ENCODE measurements around the gene PAK1.

GRCh38 chr11:77468527-77468926, 5.4 kb downstream of the PAK1 start:
- TF ChIP-seq MAZ (CRISPR knock-in tag; conservative IDR thresholded peaks at IDR 0.05 in 1 of 2, IDR thresholded peaks at IDR 0.05 in 1 of 2) (no peak), HOMEZ (CRISPR knock-in tag; IDR thresholded peaks at IDR 0.05) (no peak), U2AF2 (optimal IDR thresholded peaks at IDR 0.05; ENCODE audit: low read depth, low read length) (no peak), GABPA (tag; conservative IDR thresholded peaks at IDR 0.05; ENCODE audit: low read depth) (no peak), CTCF (IDR thresholded peaks at IDR 0.05 in 2 of 3, conservative IDR thresholded peaks at IDR 0.05 in 1 of 3; ENCODE audit: insufficient read depth in 2 of 3, low read depth in 1 of 3, low read length in 3 of 3) (no peak)
- TF ChIP-seq, protein P1, sequence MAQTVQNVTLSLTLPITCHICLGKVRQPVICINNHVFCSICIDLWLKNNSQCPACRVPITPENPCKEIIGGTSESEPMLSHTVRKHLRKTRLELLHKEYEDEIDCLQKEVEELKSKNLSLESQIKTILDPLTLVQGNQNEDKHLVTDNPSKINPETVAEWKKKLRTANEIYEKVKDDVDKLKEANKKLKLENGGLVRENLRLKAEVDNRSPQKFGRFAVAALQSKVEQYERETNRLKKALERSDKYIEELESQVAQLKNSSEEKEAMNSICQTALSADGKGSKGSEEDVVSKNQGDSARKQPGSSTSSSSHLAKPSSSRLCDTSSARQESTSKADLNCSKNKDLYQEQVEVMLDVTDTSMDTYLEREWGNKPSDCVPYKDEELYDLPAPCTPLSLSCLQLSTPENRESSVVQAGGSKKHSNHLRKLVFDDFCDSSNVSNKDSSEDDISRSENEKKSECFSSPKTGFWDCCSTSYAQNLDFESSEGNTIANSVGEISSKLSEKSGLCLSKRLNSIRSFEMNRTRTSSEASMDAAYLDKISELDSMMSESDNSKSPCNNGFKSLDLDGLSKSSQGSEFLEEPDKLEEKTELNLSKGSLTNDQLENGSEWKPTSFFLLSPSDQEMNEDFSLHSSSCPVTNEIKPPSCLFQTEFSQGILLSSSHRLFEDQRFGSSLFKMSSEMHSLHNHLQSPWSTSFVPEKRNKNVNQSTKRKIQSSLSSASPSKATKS (CRISPR knock-in tag; IDR thresholded peaks at IDR 0.05), result no peak
- TF ChIP-seq, protein P2, sequence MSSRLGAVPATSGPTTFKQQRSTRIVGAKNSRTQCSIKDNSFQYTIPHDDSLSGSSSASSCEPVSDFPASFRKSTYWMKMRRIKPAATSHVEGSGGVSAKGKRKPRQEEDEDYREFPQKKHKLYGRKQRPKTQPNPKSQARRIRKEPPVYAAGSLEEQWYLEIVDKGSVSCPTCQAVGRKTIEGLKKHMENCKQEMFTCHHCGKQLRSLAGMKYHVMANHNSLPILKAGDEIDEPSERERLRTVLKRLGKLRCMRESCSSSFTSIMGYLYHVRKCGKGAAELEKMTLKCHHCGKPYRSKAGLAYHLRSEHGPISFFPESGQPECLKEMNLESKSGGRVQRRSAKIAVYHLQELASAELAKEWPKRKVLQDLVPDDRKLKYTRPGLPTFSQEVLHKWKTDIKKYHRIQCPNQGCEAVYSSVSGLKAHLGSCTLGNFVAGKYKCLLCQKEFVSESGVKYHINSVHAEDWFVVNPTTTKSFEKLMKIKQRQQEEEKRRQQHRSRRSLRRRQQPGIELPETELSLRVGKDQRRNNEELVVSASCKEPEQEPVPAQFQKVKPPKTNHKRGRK (tag; IDR thresholded peaks at IDR 0.05), result no peak
